ENCODE data around the gene SMARCA1. TPM values are rescaled to one million over a fixed set of nuclear protein-coding genes. Genes with fewer than 3 reads are reported as not detected.

Gene SMARCA1
- total and polyA plus RNA-seq, 2 experiments from 2014 or later, result 66.7 to 119 TPM

DNA sequence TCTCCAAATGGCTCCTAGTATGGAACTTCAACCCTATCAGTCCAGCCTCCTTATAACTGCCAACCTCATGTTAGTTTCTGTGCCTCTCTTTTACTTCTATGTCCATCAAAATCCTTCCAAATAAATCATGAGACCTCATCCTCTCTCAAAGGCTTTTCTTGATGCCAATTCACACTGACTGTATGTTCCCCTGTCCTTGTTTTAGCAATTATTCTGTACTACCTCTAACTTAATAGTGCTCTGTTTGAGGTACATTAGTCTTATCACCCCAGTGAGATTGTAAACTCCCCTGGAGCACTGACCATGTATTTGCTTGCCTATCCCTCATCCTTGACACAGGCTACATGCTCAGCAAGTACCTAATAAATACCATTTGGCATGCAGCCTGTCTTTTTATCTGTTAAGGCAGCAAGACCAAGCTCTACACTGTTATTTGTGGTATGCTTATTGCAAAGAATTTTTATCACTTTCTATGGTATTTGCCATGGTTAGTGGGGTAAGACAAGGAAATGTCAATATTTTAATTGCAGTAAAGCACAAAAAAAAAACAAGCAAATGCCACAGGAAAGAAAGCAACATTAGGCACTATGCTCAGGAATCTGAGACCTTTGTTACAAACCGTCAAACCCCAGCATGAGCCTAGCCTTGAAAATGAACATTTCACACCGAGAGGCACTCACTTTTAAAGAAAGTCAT is 119.2 kb downstream of the SMARCA1 start:
- no peak overlapping the region for H3K4me2 ChIP-seq
- no peaks in the 10 kb centered on the region for H3K27me3 ChIP-seq
- no peaks in the 10 kb centered on the region for H4K20me1 ChIP-seq (ENCODE audit: insufficient read depth, poor library complexity, severe bottlenecking)
- H3K9me3 ChIP-seq (ENCODE audit: low read depth), result no peaks in the 10 kb centered on the region
- H2AFZ ChIP-seq, result no peak overlapping the region
- no peak overlapping the region for H3K4me3 ChIP-seq
- DNase-seq (ENCODE audit: low spot score), result no peak
- no peaks in the 10 kb centered on the region for H3K36me3 ChIP-seq (replicated peaks; ENCODE audit: insufficient read depth, low read depth)
- TF ChIP-seq EZH2phosphoT487 (IDR thresholded peaks at IDR 0.05; ENCODE audit: low read depth, severe bottlenecking, unreplicated experiment) (no peak), EZH2 (IDR thresholded peaks at IDR 0.05; ENCODE audit: borderline replicate concordance) (no peak)
- TF ChIP-seq, protein P1, sequence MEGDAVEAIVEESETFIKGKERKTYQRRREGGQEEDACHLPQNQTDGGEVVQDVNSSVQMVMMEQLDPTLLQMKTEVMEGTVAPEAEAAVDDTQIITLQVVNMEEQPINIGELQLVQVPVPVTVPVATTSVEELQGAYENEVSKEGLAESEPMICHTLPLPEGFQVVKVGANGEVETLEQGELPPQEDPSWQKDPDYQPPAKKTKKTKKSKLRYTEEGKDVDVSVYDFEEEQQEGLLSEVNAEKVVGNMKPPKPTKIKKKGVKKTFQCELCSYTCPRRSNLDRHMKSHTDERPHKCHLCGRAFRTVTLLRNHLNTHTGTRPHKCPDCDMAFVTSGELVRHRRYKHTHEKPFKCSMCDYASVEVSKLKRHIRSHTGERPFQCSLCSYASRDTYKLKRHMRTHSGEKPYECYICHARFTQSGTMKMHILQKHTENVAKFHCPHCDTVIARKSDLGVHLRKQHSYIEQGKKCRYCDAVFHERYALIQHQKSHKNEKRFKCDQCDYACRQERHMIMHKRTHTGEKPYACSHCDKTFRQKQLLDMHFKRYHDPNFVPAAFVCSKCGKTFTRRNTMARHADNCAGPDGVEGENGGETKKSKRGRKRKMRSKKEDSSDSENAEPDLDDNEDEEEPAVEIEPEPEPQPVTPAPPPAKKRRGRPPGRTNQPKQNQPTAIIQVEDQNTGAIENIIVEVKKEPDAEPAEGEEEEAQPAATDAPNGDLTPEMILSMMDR (IDR thresholded peaks at IDR 0.05; ENCODE audit: poor library complexity), result no peak
- H3K4me1 ChIP-seq (ENCODE audit: insufficient read depth), result no peaks in the 10 kb centered on the region
- 46% methylated on average over 2 of the region's 2 CpGs for WGBS (ENCODE audit: low lambda C conversion rate, missing lambda C conversion rate)
- no peak overlapping the region for H3K27ac ChIP-seq
- H3K79me2 ChIP-seq, result no peaks in the 10 kb centered on the region
- no peaks in the 10 kb centered on the region for H3K9me2 ChIP-seq (replicated peaks; ENCODE audit: insufficient read depth)

Small RNA genes within 50 kb of the gene (small RNA-seq; reads per million reads assigned to genes)
- not detected for gene RF01169
- 1.3 reads per million, percentile 79 among the genes with 10 or more reads in this experiment for gene RNA5SP513
- not detected for gene RPS26P56

Other genes with a start within 250 kb of the SMARCA1 start
- gene OCRL, start 16.8 kb upstream of the SMARCA1 start, total RNA-seq, result 18.4 and 21.6 TPM in 2 replicates
- 10.5 and 11.2 TPM in 2 replicates for gene OCRL, start 16.8 kb upstream of the SMARCA1 start, polyA plus RNA-seq
- 0.16 and 0.30 TPM in 2 replicates for gene APLN, start 131.5 kb upstream of the SMARCA1 start, total RNA-seq
- 0.30 and 0.92 TPM in 2 replicates for gene APLN, start 131.5 kb upstream of the SMARCA1 start, polyA plus RNA-seq
- 21.9 and 24.1 TPM in 2 replicates for gene XPNPEP2, start 215.5 kb upstream of the SMARCA1 start, total RNA-seq
- 15.0 and 23.1 TPM in 2 replicates for gene XPNPEP2, start 215.5 kb upstream of the SMARCA1 start, polyA plus RNA-seq

All from hepatocyte (in vitro differentiated cells).